K562 (cell line): ENCODE measurements around the gene GP1BB. TPM values are rescaled to one million over a fixed set of nuclear protein-coding genes. Genes with fewer than 3 reads are reported as not detected.

Source experiments
- ATF3 ChIP-seq, 2 experiments: fragments of 450-650 bp in 1 of 2; sonication (generic) in 1 of 2; formaldehyde crosslinking in 1 of 2; IDR thresholded peaks in 1 of 2; conservative IDR thresholded peaks in 1 of 2; 2 replicates each; pipeline versions ENCODE4 v1.6.1 to v1.8.1; 2016 to 2023; ENCODE audit warnings: mild to moderate bottlenecking in 2 of 2, moderate library complexity in 2 of 2, inconsistent platforms in 1 of 2, missing genetic modification reagents in 1 of 2
- BHLHE40 ChIP-seq: IDR thresholded peaks from 2 replicates; pipeline ENCODE4 v1.6.1; 2011; ENCODE audit warnings: low read length, improper control_type of control experiment
- CBFA2T2 ChIP-seq: fragments of 450-650 bp; conservative IDR thresholded peaks from 2 replicates; pipeline ENCODE4 v1.6.1; 2017; ENCODE audit warnings: mild to moderate bottlenecking
- CBFA2T3 ChIP-seq: fragments of 450-650 bp; IDR thresholded peaks from 2 replicates; pipeline ENCODE4 v1.6.1; 2017
- CBFB ChIP-seq: sonication (generic); formaldehyde crosslinking; IDR thresholded peaks from 2 replicates; pipeline ENCODE4 v1.4.0; 2020; ENCODE audit warnings: mild to moderate bottlenecking, missing genetic modification reagents
- CBX1 ChIP-seq: sonication (generic); IDR thresholded peaks from 2 replicates; pipeline ENCODE4 v1.6.1; 2016; ENCODE audit warnings: antibody characterized with exemption, low read depth, mild to moderate bottlenecking
- CBX5 ChIP-seq: IDR thresholded peaks from 2 replicates; pipeline ENCODE4 v1.6.1; 2014; ENCODE audit warnings: low read depth, borderline replicate concordance
- CHD2 ChIP-seq: IDR thresholded peaks from 2 replicates; pipeline ENCODE4 v1.6.1; 2011; ENCODE audit warnings: low read depth, low read length
- CREB5 ChIP-seq: fragments of 250-450 bp; sonication (Bioruptor Pico); IDR thresholded peaks from 2 replicates; pipeline ENCODE4 v1.5.0; 2020; ENCODE audit warnings: mild to moderate bottlenecking
- HSF4 ChIP-seq: fragments of 250-450 bp; sonication (Bioruptor Pico); IDR thresholded peaks from 2 replicates; pipeline ENCODE4 v2.1.2; 2022; ENCODE audit warnings: mild to moderate bottlenecking, moderate library complexity, borderline replicate concordance
- MAFG ChIP-seq: fragments of 450-650 bp; conservative IDR thresholded peaks from 2 replicates; pipeline ENCODE4 v1.6.1; 2016; ENCODE audit warnings: missing genetic modification characterization, missing compliant biosample characterization
- MEF2A ChIP-seq: IDR thresholded peaks from 2 replicates; pipeline ENCODE4 v1.6.1; 2011; ENCODE audit warnings: low read depth, mild to moderate bottlenecking, low read length, moderate library complexity; ENCODE audit not compliant: control insufficient read depth
- MTF1 ChIP-seq: fragments of 250-450 bp; sonication (Bioruptor Pico); IDR thresholded peaks from 2 replicates; pipeline ENCODE4 v1.9.0; 2021; ENCODE audit warnings: moderate library complexity, mild to moderate bottlenecking, inconsistent platforms, borderline replicate concordance
- MYC ChIP-seq, 2 experiments: fragments of 250-450 bp in 1 of 2; sonication (Bioruptor Pico) in 1 of 2; IDR thresholded peaks; 2 replicates each; pipeline versions ENCODE4 v1.5.1 to v1.6.1; 2012 to 2021; ENCODE audit warnings: low read depth in 2 of 2, borderline replicate concordance in 1 of 2, improper control_type of control experiment in 1 of 2, low read length in 1 of 2, mild to moderate bottlenecking in 1 of 2, moderate library complexity in 1 of 2
- NR1H2 ChIP-seq: sonication (generic); formaldehyde crosslinking; IDR thresholded peaks from 2 replicates; pipeline ENCODE4 v1.4.0; 2020; ENCODE audit warnings: mild to moderate bottlenecking, missing genetic modification reagents
- POLR2H ChIP-seq: IDR thresholded peaks from 2 replicates; pipeline ENCODE4 v1.6.1; 2016; ENCODE audit warnings: missing genetic modification characterization, low read depth, mild to moderate bottlenecking, control low read depth, missing compliant biosample characterization, moderate library complexity
- RFX5 ChIP-seq: IDR thresholded peaks from 2 replicates; pipeline ENCODE4 v1.6.1; 2011; ENCODE audit warnings: low read depth, mild to moderate bottlenecking, improper control_type of control experiment, low read length
- TBL1XR1 ChIP-seq, 2 experiments: IDR thresholded peaks; 2 replicates each; pipeline ENCODE4 v1.6.1; 2012; ENCODE audit warnings: improper control_type of control experiment in 2 of 2, low read length in 2 of 2, mild to moderate bottlenecking in 1 of 2
- THAP7 ChIP-seq: fragments of 250-450 bp; sonication (Bioruptor Pico); IDR thresholded peaks from 2 replicates; pipeline ENCODE4 v1.5.0; 2021
- UBTF ChIP-seq, 2 experiments: IDR thresholded peaks; 2 replicates each; pipeline ENCODE4 v1.6.1; 2012; ENCODE audit warnings: improper control_type of control experiment in 2 of 2, low read depth in 2 of 2, low read length in 2 of 2, borderline replicate concordance in 1 of 2
- USF2 ChIP-seq: sonication (generic); formaldehyde crosslinking; IDR thresholded peaks from 2 replicates; pipeline ENCODE4 v1.5.0; 2020; ENCODE audit warnings: missing genetic modification reagents
- ZNF583 ChIP-seq: fragments of 250-450 bp; sonication (Bioruptor Pico); IDR thresholded peaks from 2 replicates; pipeline ENCODE4 v1.4.0; 2020
- polyA plus RNA-seq, 8 experiments: library from polyadenylated mRNA; depleted of rRNA in 4 of 8; stranded (reverse) in 5 of 8; unstranded in 3 of 8; fragments of >200 nt; fragmentation: Nextera tagmentation in 2 of 8; fragmentation: Illumina TruSeq in 1 of 8; extraction: Ambion mirVana in 2 of 8; extraction: Trizol in 1 of 8; gene quantifications; 2 replicates each; pipeline versions ENCODE4 v1.2.1 to v1.2.3, GENCODE V29; 2011 to 2014; ENCODE audit warnings: inconsistent platforms in 1 of 8, missing spikeins in 1 of 8
- total RNA-seq, 7 experiments: library from RNA; depleted of rRNA in 6 of 7; stranded (reverse); fragments of >200 nt in 6 of 7; fragmentation: Illumina TruSeq in 2 of 7; extraction: Trizol in 2 of 7; gene quantifications; 2 replicates each; pipeline versions ENCODE4 v1.2.1 to v1.2.3, GENCODE V29; 2011 to 2021; ENCODE audit warnings: low replicate concordance in 1 of 7

The GP1BB gene
- total and polyA plus RNA-seq, 9 of the 15 experiments (the other 6 are each of a cell fraction or from before 2014, with no cell fraction given) = 0.69 to 162 (median 2.8) TPM

- no peak for TF ChIP-seq NR1H2 (CRISPR knock-in tag)
- TF ChIP-seq USF2 = no peak
- no peak for TF ChIP-seq CBFB (CRISPR knock-in tag)
- no peak for TF ChIP-seq MTF1
- no peak for TF ChIP-seq ATF3 (IDR thresholded peaks at IDR 0.05)
- TF ChIP-seq ATF3 (CRISPR knock-in tag; conservative IDR thresholded peaks at IDR 0.05) = no peak
- no peak for TF ChIP-seq CBX5
- 0 out of 2 replicates have a peak, but pooled peaks have one; percentile 13 for TF ChIP-seq CBFA2T2
- TF ChIP-seq THAP7 (CRISPR knock-in tag) = no peak
- TF ChIP-seq MAFG (tag) = peak; percentile 63
- no peak for TF ChIP-seq CBX1
- TF ChIP-seq ZNF583 (CRISPR knock-in tag) = no peak
- TF ChIP-seq UBTF (IDR thresholded peaks at IDR 0.05; ENCODE audit: borderline replicate concordance in 1 of 2, low read depth in 2 of 2, low read length in 2 of 2) = peak in 1 of 2 experiments; percentile 59; a peak in 1 of 4 replicates
- TF ChIP-seq MYC (IDR thresholded peaks at IDR 0.05; ENCODE audit: low read depth, low read length) = no peak
- TF ChIP-seq MYC (CRISPR knock-in tag; IDR thresholded peaks at IDR 0.05; ENCODE audit: borderline replicate concordance, low read depth) = peak; percentile 73; the same call in 1 of the 2 replicates
- TF ChIP-seq POLR2H (tag) = no peak
- no peak for TF ChIP-seq MEF2A
- TF ChIP-seq CREB5 = no peak
- TF ChIP-seq CBFA2T3 = peak; percentile 38
- 0 out of 2 replicates have a peak, but pooled peaks have one; percentile 24 for TF ChIP-seq BHLHE40
- no peak for TF ChIP-seq CHD2
- TF ChIP-seq TBL1XR1 (IDR thresholded peaks at IDR 0.05; ENCODE audit: low read length in 2 of 2) = no peak
- no peak; the same call in 1 of the 2 replicates for TF ChIP-seq HSF4 (CRISPR knock-in tag)
- no peak for TF ChIP-seq RFX5
These were observed 14.1 kb upstream of the GP1BB start (continued) for GRCh38 chr22:19709063-19709769.
